Subcutaneous adipose tissue (tissue), 4 donors: ENCODE data around the gene PMAIP1. TPM values are rescaled to one million over a fixed set of nuclear protein-coding genes. Genes with fewer than 3 reads are reported as not detected.

Experiments
- CTCF ChIP-seq: fragments of 450-650 bp; IDR thresholded peaks from one replicate; pipeline ENCODE4 v1.5.1; 2016; ENCODE audit warnings: low read depth, mild to moderate bottlenecking, control low read depth, antibody characterized with exemption, moderate library complexity
- total RNA-seq, 4 donors: library from RNA; depleted of rRNA; stranded (reverse); fragments of >200 nt; gene quantifications; one replicate each; pipeline ENCODE4 v1.1.0, GENCODE V29; 2016

PMAIP1 gene
- 1 to 10 TPM in 2 of 4 donors, under 1 TPM in 1, not detected in 1; 0.44 to 2.0 (median 1.4) TPM for total RNA-seq

- TF ChIP-seq CTCF = no peak
These were observed at the start of gene PMAIP1 for GRCh38 chr18:59899298-59900221. TSS of gene PMAIP1 (plus strand) at chr18:59899996. CDS start at chr18:59900178, 182 bp downstream.

GRCh38 chr18:59851784-59852399 lies 47.9 kb upstream of the PMAIP1 start:
- no peak for TF ChIP-seq CTCF

- no peak for TF ChIP-seq CTCF
These were observed 47.2 kb upstream of the PMAIP1 start for GRCh38 chr18:59852548-59852947.

GRCh38 chr18:59853380-59853779 lies 46.4 kb upstream of the PMAIP1 start:
- TF ChIP-seq CTCF = no peak

- no peak for TF ChIP-seq CTCF
These were observed 38.8 kb upstream of the PMAIP1 start for GRCh38 chr18:59861009-59861408.

GRCh38 chr18:59861963-59862819 lies 37.6 kb upstream of the PMAIP1 start:
- TF ChIP-seq CTCF = no peak
